Keratinocyte (primary cell): ENCODE measurements around the gene EFEMP1.

Source experiments
- CTCF ChIP-seq, 3 experiments: IDR thresholded peaks in 1 of 3; conservative IDR thresholded peaks in 1 of 3; optimal IDR thresholded peaks in 1 of 3; 2 replicates in 2 of 3; 3 replicates in 1 of 3; pipeline versions ENCODE3 to v1.5.1; 2011; ENCODE audit warnings: low read length in 3 of 3, mild to moderate bottlenecking in 3 of 3, moderate library complexity in 2 of 3, control low read depth in 1 of 3, inconsistent platforms in 1 of 3; ENCODE audit not compliant: insufficient read depth in 2 of 3; ENCODE audit errors: extremely low read depth in 1 of 3
- EZH2 ChIP-seq: IDR thresholded peaks from one replicate; pipeline ENCODE4 v1.6.1; 2012; ENCODE audit warnings: inconsistent platforms, mild to moderate bottlenecking, low read length, moderate library complexity

- no peak for TF ChIP-seq CTCF (optimal IDR thresholded peaks at IDR 0.05 in 1 of 3, IDR thresholded peaks at IDR 0.05 in 1 of 3, conservative IDR thresholded peaks at IDR 0.05 in 1 of 3; ENCODE audit: extremely low read depth in 1 of 3, insufficient read depth in 2 of 3, low read length in 3 of 3)
- no peak for TF ChIP-seq EZH2
Measured at GRCh38 chr2:55874338-55874737, 49.2 kb downstream of the EFEMP1 start.
